HG03280 (cell line): ENCODE measurements around the gene ADAMTS13.
A peak's percentile ranks its signal among the peaks of the same experiment; 100 is the strongest.

ENCODE experiments used
- ATAC-seq: cut with Tn5 transposase; IDR thresholded peaks from one replicate; pipeline ENCODE4 v1.9.1; 2021; ENCODE audit warnings: mild to moderate bottlenecking, moderate library complexity; ENCODE audit not compliant: unreplicated experiment

Gene ADAMTS13

DNA sequence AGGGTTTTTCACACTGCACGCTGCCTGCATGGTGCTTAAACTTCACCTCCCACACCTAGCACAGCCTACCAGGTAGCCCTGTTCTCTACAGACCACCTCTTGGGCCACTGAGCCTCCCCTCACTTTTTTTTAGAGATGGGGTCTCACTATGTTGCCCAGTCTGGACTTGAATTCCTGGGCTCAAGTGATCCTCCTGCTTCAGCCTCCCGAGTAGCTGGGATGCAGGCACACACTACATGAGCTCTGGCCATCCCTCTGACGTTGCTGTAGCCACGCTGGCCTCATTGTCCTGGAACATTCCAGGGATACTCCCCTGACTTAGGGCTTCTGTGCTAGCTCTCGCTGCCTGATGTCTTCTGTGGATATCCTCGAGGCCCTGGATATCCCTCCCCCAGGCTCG lies 30.4 kb downstream of the ADAMTS13 start:
- no peak for ATAC-seq

DNA sequence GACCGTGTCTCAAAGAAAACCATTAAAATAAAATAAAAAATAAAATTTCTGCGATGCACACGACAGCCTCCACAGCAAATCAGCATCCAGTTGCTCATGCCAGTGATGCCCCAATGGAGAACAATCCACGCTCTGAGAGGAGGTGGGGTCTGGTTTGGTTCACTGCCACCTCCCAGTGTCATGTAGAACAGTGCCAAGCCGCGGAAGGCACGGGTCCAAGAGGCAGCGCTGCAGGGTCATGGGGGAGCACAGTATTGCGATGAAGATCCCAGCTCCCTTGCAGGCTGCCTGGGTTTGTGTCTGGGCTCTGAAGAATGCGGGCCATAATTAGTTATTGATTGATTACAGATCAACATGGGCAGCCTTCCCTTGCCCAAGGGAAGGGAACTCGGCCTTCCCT lies 31.5 kb downstream of the ADAMTS13 start:
- no peak for ATAC-seq

DNA sequence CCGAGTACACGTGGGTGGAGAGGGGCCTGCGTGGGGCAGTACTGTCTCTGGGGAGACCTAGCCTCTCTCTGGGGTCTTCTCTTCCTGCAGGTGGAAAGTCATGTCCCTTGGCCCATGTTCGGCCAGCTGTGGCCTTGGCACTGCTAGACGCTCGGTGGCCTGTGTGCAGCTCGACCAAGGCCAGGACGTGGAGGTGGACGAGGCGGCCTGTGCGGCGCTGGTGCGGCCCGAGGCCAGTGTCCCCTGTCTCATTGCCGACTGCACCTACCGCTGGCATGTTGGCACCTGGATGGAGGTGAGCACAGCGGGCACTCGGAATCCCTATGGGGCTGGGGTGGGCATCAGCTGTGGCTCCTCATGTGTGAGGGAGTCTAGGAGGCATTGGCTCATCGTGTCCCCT lies 32.2 kb downstream of the ADAMTS13 start:
- no peak for ATAC-seq

DNA sequence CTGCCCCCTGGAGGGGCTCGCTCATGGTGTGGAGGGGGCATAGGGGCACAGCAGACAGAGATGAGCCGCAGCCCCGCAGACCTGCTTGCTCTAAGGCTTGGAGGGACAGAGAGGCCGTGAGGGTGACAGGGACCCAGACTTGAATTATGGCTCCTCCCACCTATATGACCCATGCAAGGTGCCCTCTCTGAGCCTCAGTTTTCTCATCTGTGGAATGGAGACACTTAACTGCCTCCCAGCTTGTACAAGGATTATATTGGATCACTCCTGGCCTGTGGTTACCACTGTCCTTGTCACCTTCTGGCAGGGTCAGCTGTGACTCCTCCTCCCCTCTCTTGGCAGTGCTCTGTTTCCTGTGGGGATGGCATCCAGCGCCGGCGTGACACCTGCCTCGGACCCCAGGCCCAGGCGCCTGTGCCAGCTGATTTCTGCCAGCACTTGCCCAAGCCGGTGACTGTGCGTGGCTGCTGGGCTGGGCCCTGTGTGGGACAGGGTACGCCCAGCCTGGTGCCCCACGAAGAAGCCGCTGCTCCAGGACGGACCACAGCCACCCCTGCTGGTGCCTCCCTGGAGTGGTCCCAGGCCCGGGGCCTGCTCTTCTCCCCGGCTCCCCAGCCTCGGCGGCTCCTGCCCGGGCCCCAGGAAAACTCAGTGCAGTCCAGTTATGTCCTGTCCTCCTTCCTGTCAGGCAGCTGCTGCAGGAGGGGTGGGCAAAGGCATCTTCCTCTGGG lies 32.9 kb downstream of the ADAMTS13 start:
- ATAC-seq, result no peak

DNA sequence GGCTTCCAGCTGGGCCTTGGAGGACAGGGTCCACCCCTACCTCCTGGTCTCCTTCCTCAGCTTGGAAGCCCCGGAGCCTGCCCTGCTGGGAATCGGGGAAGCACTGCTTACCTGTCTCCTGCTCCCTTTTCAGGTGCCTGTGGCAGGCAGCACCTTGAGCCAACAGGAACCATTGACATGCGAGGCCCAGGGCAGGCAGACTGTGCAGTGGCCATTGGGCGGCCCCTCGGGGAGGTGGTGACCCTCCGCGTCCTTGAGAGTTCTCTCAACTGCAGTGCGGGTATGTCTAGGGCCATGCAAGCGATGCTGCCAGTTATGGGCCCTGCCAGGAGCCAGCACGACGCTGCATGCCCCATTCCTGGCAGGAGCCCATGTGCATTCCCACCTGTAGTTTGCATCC lies 33.8 kb downstream of the ADAMTS13 start:
- ATAC-seq, result no peak

DNA sequence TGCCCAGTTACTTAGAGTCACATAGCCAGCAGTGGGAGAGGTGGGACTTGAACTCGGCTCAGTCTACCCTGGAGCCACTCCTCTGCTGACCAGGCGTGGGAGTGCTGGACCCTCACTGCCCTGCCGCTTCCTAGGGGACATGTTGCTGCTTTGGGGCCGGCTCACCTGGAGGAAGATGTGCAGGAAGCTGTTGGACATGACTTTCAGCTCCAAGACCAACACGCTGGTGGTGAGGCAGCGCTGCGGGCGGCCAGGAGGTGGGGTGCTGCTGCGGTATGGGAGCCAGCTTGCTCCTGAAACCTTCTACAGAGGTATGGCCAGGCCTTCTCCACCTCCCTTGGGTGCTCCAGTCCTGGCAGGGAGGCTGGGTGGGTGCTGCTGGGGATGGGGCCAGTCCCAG lies 34.2 kb downstream of the ADAMTS13 start:
- ATAC-seq, result no peak

DNA sequence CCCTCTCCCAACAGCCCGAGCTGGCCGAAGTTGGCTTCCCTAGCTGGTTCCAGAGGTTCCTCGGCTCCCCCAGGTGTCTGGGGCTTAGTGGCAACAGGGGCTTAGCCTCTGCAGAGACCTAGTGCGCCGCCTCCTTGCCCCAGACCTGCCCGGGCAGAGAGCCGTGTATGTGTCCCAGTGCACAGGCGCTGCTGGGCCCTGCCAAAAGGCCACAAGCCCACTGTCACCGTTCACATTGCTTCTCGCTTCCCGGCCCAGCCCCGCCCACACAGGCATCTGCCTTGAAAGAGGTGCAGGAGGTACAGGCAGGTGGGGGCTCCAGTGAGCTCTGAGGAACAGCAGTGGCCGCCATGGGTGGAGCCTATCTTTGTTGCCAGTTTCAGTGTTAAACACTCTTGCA lies 35.1 kb downstream of the ADAMTS13 start:
- ATAC-seq, result no peak

DNA sequence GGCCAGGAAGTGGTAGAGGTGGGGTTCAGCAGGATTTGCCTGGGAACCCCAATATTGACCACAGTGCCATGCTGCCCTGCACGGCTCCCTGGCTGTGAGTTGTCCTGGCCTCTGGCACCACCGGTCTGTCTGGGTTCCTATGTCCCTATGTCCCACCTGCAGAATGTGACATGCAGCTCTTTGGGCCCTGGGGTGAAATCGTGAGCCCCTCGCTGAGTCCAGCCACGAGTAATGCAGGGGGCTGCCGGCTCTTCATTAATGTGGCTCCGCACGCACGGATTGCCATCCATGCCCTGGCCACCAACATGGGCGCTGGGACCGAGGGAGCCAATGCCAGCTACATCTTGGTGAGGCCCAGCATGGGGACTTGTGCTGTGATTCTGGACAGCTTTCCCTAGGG lies 35.6 kb downstream of the ADAMTS13 start:
- ATAC-seq, result no peak

DNA sequence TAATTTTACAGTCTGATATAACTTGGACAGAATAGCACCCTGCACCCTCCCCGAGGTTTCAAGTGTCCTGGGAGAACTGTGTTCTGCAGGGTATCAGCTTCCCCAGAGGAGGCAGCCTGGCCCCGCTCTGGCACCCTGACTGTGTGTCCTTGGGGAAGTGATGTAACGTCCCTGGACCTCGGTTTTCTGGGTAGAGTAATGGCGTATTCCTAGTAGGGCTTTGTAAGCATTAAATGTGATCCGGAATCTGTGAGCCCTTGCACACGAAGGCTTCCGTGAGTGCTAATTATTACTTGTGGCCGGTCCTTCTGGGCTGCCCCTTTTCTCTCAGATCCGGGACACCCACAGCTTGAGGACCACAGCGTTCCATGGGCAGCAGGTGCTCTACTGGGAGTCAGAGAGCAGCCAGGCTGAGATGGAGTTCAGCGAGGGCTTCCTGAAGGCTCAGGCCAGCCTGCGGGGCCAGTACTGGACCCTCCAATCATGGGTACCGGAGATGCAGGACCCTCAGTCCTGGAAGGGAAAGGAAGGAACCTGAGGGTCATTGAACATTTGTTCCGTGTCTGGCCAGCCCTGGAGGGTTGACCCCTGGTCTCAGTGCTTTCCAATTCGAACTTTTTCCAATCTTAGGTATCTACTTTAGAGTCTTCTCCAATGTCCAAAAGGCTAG lies 36.6 kb downstream of the ADAMTS13 start:
- no peak for ATAC-seq

DNA sequence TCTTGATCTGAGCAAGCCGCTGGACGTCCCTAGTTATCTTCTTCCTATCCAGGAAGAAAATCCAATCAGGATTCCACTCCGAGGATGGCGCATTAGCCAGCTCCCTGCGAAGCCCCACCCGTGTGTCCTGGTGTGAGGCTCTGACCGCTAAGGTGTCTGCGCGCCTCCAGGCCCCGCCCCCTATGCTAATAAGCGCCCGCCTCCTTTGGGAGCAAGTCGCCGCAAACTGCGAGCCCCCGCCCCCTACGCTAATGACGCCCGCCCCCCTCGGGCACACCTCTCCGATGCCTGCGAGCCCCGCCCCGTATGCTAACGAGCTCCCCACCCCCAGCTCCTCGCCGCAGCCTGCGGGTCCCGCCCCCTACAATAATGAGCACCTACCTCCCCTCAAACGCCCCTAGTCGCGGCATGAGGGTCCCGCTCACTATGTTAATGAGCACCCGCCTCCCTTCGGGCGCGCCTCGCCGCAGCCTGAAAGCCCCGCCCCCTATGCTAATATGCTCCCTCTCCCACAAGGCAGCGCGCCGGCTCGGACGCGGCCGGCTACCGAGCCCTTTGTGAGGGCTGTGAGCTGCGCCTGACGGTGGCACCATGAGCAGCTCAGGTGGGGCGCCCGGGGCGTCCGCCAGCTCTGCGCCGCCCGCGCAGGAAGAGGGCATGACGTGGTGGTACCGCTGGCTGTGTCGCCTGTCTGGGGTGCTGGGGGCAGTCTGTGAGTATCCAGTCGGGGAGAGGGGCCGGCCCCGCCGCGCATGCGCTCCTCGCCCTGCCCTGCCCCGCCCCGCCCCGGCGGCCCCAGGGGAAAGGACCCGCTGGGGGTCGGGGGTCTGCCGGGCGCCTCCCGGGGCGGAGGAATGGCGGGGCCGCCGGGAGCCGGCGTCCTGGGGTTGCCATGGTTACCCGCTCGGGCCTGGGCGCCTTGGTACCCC lies 37.6 kb downstream of the ADAMTS13 start, which contains the start of gene CACFD1:
Gene CACFD1, plus strand, starts transcription at position 503 of the 929 bp plus-strand sequence. Its CDS starts 89 bp downstream, at position 592.
- ATAC-seq, result peak; percentile 79

DNA sequence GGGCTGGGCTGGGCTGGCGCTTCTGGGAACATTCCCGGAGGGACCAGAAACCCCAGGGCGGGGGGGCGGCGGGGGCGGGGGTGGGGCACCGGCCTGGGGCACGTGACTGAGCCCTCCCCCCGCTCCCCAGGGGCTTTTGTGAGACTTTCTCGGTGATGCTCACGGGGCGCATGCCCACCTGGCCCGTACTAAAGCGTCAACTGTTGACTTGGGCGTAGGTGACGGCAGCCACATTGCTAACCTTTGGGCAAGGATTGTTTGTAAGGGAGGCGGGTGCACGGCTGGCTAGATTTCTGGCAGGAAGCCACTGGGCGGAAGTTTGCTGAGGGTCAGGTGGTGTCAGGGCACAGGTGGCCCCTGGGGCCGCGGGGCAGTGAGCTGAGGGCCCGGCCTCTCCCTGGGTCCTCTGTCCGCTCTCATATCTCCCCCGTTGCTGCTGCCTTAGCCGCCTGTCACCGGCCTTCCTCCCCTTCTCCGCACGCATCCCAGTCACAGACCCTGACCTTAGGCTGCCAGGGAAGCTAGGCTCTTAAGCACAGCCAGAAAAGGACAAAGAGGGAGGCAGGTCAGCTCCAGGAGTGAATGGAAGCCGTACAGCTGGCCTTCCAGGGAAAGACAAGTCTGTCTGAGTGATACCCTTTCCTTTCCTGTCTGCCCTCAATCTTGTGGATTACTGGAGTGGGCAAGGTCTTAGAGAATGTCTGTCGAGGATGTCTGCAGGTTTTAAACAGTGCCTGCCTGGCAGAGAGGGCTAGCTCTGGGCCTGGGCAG lies 38.4 kb downstream of the ADAMTS13 start:
- ATAC-seq, result peak; percentile 18

DNA sequence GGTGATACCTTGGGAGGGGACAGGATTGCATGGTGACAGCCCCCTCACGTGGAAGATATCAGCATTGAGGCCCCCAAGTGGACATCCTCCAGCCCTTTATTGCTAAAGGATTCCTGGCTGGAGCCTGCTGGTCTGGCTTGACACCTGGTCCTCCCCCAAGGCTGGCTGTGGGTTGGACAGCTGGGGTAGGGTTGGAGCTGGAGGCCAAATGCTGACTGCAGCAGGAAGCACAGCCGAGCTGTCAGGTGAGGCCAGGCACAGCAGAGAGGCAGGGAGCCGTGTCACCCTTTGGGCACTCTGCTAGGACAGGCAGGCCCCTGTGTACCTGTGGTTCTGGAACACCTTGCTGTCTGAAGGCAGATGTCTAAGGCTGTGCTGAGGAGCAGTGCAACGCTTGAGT lies 39.8 kb downstream of the ADAMTS13 start:
- ATAC-seq, result no peak

DNA sequence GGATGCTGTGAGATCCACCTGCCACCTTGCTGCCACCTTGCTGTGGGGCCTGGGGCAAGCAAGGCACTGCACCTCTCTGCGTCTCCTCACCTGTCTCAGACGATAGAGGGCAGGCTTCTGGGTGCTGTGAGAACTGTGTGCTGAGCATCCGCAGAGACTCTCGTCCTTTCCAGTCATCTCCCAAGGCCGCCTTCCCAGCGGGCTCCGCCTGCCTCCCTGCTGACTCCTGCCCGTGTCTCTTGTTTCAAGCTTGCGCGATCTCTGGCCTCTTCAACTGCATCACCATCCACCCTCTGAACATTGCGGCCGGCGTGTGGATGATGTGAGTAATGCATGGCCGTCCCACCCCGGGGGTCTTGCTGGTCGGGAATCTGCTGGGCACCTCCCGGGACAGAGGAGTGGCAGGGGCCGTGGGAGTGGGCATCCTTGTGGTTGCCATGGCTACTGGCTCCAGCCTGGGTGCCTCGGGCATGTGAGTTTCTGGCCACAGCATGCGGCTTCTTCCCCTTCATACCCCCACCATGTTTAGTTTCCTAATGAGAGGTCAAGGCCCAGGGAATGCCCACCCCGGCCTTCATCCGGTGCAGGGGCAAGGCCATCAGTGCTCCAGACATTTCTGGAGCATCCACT lies 41.2 kb downstream of the ADAMTS13 start:
- ATAC-seq, result no peak

DNA sequence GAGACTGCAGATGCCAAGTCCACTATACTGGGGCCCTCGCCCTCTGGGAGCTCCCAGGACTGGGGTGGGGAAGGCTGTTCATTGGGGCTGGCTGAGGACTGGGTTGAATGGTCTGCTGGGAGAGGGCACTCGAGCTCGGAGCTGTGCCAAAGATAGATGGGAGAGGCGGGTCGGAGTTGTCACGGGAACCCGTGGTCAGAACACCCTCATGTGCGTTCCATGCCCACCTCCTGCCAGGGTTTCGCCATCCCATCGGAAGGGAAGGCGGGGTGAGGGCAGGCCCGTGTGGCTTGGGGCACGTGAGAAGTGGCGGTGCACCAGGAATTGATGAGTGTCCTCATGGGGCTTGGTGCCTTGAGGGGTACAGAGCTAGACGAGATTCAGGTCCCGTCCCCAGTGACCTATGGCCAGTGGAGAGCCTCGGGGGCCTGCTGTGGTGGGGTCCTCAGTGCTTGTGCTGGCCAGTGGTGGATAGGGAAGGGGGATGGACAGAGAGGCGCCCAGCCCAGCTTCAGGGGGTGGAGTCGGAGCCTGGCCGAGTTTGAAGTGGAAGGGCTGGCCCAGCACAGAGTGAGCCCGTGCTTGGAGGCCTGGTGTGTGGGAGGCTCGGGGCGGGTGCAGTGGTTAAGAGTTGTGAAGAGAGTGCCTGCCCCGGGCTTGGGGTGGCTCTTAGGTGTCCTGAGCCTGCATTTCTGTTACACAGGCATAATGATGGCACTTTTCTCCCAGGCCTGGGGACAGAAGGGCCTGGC lies 41.9 kb downstream of the ADAMTS13 start:
- no peak for ATAC-seq

DNA sequence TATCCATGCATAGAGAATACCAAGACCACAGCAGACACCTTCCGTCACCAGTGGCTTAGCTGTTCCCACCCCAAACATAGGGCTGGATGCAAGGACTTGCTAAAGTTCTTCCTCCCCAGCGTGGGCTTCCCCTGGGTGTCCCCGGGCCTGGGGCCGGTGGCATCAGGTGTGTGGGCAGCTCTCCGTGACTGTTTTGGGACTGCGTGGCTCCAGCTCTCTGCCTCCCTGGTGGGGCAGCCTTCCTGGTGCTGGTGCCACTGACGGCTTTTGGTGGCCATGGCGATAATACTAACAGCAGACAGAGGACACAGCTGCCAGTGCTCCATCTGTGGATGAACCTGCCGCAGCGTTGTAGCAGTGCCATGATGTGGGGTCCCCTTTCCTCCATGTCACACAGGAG lies 42.5 kb downstream of the ADAMTS13 start:
- ATAC-seq, result no peak

DNA sequence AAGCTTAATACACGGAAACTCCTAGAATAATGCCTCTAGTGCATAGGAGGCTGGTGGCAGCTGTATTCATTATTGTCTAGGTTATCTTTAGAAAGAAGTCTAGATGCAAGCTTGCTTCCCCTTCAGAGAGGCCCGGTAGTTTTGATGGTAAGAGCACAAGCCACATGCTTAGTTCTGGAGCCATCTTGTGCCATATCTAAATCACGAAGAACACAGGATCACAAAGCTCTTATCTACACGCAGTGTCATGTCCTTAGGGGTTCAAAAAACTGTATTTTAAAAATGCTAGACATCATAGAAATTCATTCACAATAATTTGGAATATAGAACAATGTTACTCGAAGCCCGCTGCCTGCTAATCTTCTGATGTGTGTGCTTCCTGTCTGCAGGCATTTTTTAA lies 43.8 kb downstream of the ADAMTS13 start:
- no peak for ATAC-seq

DNA sequence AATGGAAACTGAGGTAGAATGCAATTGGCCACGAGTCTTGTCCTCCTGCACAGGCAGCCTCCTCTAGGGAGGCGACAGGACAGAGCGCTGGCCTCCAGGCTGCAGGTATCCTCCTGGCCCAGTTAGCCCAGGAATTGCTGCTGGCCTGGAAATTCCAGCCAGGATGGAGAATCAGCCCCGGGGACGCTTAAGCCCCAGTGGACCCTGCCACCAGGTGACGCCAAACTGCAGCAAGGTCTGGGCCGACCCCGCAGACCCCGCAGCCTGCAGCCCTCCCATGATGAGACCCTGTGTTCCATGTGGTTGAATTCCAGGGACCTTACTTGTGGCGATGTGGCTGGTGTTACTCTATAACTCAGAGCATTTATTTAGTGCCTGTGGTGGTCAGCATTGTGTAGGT lies 44.9 kb downstream of the ADAMTS13 start:
- no peak for ATAC-seq

DNA sequence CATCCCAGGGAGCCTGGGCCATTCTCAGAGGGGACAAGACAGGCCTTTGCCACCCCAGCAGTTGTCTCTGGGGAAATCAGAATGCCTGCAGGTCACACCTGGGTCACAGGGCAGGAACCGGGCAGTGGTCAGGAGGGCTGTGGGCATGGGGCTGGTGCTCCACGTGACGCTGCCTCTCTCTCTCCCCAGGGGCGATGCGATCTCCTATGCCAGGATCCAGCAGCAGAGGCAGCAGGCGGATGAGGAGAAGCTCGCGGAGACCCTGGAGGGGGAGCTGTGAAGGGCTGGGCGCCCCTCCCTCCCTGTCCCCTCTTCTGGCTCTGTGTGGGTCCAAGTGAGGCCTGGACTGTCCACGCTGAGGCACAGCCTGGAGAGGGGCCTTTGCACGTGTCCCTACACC lies 46.2 kb downstream of the ADAMTS13 start:
- ATAC-seq, result no peak

DNA sequence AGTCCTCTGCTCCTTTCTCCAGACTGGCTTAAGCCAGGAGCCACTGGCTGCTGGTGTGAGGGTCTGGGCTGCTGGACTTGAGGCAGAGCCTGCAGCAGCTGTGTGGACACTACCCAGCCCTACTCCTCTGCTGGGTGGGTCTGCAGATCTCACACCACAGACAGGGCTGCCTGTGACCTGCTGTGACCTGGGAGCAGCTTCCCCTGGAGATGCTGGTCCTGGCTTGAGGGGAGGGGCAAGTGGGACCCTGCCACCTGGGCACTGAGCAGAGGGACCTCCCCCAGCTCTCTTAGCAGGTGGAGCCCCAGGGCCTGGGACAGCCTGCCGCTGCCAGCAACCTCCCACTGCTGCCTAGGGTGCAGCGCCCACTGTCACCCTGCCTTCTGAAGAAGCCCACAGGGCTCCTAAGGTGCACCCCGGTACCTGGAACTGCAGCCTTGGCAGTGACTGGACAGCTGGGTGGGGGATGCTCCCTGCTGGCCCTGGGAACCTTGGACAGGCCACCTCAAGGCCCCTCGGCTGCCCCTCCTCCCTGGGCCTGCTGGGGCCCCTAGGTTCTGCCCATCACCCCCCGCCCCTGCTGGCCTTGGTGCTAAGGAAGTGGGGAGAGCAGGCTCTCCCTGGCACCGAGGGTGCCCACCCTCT lies 46.7 kb downstream of the ADAMTS13 start:
- no peak for ATAC-seq
